NCI-H526 treated with DMSO at 0.1 percent for 48 hours (cell line): ENCODE data around the gene FAF2.

Experiments
- DNase-seq: peaks from one replicate; lab custom pipeline; 2025; lab: John Stamatoyannopoulos, UW

The FAF2 gene

GRCh38 chr5:176507911-176508310, 59.7 kb downstream of the FAF2 start:
- no peak for DNase-seq

GRCh38 chr5:176508603-176509002, 60.4 kb downstream of the FAF2 start:
- no peak for DNase-seq

- no peak for DNase-seq
These were observed 65.6 kb downstream of the FAF2 start for GRCh38 chr5:176513788-176514187.

DNA sequence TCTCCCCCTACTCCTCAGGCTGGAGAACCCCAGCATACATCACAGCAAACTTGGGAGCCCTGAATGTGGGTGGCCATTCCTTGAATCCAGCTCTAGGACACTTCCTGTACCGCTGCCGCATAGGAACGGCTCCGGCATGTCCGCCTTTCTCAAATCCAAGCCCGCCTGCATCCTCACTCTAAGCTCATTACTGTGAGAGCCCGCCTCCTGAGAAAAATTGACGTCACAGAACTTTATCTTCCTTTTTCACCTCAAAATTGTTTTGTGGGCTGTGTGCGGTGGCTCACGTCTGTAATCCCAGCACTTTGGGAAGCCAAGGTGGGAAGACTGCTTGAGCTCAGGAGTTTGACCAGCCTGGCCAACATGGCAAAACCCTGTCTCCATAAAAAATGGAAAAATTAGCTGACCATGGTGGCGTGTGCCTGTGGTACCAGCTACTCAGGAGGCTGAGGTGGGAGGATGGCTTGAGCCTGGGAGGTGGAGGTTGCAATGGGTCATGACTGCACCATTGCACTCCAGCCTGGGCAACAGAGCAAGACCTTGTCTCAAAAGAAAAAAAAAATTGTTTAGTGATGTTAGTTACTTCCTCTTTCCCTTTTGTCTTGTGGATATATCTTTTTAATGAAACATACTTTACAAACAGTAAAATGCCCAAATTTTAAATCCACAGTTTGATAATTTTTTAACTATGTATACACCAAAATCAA, 66.2 kb downstream of the FAF2 start:
- no peak for DNase-seq

DNA sequence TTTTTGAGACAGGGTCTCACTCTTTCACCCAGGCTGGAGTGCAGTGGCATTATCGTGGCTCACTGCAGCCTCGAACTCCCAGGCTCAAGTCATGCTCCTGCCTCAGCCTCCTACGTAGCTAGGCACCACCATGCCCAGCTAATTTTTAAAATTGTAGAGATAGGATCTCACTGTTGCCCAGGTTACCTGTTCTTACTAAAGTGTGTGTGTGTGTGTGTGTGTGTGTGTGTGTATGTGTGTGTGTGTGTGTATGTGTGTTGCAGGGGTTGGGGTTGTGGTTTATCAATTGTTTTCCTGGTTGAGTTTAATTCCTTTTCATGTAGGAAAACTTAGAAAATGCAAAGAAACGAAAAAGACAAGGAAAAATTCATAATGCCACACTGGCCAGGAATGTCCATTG, 67.2 kb downstream of the FAF2 start:
- DNase-seq, result no peak

DNA sequence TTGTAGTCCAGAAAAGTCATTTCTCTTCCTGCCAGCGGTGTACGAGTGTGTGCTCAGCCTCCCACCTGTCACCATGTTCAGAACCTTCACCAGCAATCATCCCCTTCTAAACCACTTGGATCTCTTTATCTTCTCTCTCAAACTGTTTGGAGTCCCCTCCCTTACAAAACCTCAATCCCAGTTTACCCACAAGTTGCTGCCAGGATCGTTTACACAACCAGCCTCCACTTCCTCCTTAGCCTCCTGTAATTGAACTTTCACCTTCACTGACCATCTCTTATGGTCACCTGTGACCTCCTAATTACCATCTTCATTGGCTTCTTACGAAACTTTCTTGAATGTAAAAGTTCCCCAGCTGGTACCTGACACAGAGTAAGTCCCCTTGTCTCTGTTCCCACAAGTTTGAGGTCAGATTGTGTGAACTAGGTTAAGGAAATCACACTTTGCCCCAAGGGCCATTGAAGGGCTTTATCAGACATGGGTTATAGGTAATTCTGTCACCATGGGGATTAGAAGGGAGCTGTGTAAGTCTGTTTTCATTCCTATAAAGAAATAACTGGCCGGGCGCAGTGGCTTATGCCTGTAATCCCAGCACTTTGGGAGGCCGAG, 69.0 kb downstream of the FAF2 start:
- DNase-seq, result no peak

GRCh38 chr5:176519810-176520720, 71.9 kb downstream of the FAF2 start:
- no peak for DNase-seq

DNA sequence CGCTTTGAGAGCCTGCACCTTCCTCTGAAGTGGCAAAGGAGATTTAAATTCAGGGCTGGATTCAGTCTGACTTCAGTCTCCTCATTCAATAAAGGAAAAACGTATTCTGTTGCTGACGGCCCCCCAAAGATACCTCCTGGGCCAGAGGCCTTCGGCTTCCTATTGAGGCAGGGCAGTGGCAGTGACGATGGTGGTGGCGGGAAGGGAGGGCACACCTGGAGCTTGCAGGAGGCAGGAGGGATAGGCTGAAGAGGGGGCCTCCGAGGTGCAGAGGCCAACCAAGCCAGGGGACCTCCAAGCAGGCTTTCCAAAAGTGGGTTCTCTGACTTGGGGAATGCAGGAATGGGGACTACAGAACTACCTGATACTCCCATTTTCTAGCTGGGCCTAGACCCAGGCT, 73.1 kb downstream of the FAF2 start:
- DNase-seq, result no peak

GRCh38 chr5:176521699-176522263, 73.6 kb downstream of the FAF2 start:
- no peak for DNase-seq

- DNase-seq, result no peak
These were observed 76.0 kb downstream of the FAF2 start for GRCh38 chr5:176524138-176524537.

DNA sequence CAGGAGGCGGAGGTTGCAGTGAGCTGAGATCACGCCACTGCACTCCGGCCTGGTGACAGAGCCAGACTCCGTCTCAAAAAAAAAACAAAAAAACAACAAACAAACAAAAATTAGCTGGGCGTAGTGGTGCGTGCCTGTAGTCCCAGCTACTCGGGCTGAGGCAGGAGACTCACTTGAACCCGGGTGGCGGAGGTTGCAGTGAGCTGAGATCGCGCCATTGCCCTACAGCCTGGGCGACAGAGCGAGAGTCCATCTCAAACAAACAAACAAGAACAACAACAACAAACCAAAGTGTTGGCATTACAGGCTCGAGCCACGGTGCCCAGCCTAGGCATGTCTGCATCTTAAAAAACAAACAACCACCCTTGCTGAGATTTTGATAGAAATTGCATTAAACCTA, 76.8 kb downstream of the FAF2 start:
- DNase-seq, result no peak

DNA sequence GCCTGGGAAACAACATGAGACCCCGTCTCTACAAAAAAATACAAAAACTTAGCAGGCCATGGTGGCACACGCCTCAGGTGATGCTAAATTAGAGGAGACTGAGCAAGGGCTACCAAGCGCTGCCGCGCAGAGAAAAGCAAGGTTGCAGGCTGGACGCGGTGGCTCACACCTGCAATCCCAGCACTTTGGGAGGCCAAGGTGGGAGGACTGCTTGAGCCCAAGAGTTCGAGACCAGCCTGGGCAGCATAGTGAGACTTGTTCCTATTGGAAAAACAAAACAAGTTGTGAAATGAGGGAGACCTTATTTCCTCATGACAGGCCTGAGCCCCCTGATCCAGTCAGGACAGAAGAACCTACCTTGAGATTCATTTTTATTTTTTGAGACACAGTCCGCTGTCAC, 77.5 kb downstream of the FAF2 start:
- no peak for DNase-seq

GRCh38 chr5:176526462-176526861, 78.3 kb downstream of the FAF2 start:
- no peak for DNase-seq

DNA sequence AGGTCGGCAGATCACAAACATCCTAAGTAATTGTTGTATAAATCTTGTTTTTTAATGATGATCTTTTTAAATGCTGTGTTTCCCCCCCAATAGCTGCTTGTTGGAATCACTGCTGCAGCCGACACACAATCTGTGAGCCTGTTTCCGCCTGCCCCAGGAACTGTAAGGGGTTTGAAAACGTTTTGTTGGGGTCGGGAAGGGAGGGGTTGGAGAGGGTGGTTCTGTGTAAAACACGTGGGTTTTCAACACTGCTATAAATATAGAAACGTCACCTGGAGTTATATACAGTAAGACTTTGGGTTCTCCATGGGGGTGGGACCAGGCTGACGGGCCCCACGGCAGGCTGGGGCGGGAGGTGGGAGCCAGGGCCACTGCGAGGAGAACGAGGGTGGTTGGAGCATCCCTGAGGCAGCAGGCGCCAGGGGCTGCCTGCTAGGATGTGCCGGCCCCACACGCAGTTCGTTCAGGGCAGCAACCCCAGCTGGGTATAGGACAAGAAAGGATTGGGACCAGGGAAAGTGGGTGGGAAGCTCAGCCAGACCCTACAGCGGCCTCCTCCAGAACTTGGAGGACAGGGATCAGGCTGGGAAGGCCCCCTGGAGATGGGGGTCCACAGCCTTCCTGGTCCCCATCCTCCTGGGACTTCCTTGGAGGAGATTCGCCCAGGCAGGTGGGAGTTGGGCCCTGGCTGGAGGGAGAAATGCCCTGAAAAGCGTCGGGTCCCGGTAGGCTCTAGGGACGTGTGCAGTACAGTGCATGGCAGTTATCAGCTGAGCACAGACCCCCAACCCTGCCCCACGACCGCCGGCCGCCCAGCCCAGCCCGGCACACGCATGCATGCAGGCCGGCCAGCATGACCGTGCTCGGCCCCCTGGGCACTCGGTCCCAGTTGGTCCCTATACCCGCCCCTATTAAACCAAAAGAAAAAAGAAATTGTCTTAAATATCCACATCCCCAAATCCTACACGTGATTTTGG, 79.3 kb downstream of the FAF2 start:
- no peak for DNase-seq

GRCh38 chr5:176528301-176528700, 80.1 kb downstream of the FAF2 start:
- DNase-seq, result no peak

- no peak for DNase-seq
These were observed 80.6 kb downstream of the FAF2 start for GRCh38 chr5:176528761-176529115.

DNA sequence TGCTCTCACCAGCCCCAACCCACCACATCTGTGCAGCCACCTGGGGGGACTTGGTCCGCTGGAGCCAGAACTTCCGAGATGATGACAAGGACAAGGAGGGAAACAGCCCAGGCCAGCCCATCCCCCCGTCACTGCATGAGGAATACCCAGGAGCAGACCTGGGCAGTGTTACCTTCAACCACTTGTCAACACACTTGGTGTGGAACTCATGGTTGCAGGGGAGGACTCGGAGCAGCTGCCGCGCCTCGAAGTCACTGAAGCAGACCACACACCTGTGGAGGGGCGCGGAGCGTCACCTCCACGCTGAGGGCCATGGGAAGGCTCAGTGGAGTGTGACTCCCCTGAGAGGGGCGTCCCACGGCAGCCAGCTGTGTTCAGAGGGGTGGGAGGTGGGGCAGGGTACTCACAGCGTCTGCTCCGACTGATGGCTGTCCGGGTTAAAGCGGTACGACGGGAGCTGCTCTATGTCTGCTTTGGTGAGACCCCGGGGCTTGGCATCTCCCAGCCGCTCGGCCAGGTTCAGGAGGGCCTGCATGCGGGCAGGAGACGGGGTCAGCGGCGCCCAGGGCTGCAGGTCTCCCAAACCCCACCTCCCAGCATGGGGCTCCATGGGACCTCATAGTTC, 81.0 kb downstream of the FAF2 start:
- DNase-seq, result no peak

GRCh38 chr5:176529741-176530141, 81.6 kb downstream of the FAF2 start:
- no peak for DNase-seq

DNA sequence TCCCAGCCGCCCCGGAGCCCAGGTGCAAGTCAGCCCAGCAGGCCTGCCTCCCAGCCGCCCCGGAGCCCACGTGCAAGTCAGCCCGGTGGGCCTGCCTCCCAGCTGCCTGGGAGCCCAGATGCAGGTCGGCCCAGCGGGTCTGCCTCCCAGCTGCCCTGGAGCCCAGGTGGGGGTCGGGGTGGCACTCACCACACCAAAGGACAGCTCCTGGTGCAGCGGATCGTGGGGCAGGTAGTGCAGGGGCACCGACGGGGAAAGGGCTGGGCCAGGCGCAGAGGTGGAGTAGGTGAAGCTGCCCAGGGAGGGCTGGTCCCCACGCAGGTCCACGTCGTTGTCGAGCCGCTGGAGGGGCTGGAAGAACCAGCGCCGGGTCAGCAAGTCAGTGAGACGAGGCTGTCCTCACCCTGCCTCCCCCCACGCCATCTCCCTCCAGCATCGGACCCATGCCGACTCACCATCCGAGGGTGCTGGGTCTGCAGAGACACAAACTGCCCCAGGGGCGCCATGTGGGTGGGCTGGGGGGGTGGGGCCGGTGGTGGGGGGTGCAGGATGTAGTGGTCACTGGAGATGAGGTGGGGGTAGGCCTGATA, 82.3 kb downstream of the FAF2 start:
- no peak for DNase-seq
